GM19193 (cell line): ENCODE measurements around the gene PLD1.

ENCODE experiments used
- POLR2A ChIP-seq: IDR thresholded peaks from 4 replicates; pipeline ENCODE4 v1.6.1; 2011; ENCODE audit not compliant: insufficient read depth, insufficient read length; ENCODE audit errors: extremely low read depth

The PLD1 gene

DNA sequence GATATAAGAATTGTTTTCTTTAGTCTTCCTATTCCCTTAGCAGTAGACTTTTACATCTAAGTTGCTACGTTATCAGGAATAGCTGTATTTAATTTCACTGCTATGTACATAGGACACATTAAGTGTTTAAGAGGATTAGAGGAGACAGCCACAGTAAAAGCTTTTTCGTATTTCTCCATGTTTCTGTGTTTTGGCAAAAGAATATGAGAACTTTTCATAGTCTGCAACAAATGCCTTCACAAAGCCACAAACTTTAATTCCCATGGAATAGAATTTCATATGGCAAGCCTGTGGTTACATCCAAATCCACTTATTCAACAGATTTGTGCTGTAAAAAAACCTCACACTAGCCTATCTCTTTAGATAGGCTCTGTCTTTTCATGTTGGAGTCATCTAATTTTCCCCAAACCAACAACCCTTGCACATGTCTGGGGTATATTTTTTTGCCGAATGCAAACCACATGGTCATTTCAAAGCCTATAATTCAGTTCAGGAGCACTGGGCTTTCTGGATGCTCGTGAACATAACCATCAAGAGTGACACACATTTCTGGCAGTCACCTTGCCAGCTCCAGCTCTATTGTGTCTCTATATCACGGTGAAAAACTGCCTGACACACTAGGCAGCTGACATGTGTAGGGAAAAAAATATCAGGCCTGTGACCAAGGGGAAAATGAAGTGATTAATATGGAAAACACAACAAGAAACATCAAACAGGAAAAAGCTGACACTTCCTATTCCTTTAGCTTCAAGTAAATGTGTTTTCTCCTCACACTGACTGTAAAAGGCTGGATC lies 19.2 kb downstream of the PLD1 start:
- no peak for TF ChIP-seq POLR2A

GRCh38 chr3:171790574-171790897 lies 19.7 kb downstream of the PLD1 start:
- no peak for TF ChIP-seq POLR2A

DNA sequence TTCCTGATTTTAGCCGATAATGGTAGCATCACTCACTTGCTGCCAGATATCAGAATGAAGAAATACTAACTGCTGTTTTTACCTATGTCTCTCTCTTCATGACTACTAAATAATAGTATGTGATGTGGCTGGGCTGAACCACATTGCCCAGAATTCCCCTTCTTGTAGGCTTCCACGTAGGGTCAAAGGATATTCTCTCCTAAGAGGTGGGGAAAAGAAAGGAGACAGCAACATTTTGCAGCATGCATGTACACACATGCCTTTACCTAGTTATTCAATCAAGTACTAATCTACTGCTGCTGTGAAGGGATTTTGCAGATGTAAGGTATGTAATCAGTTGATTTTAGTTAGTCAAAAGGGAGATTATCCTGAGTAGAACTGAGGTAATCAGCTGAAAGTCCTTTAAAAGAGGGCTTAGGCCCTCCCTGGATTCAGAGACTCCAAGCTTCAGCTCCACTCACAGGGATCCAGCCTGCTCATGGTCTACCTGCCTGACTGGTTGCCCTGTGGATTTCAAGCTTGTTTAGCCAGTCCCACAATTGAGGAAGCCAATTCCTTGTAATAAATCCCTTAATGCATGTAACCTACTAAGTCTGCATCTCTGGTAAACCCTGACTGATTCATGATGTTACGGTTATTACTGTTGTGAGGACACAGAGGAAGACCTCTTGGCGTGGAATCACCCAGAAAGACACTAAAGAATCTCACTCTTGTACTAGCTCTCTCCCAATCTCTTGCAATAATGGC lies 20.4 kb downstream of the PLD1 start:
- TF ChIP-seq POLR2A: no peak

GRCh38 chr3:171788546-171789351 lies 21.5 kb downstream of the PLD1 start:
- TF ChIP-seq POLR2A: no peak

DNA sequence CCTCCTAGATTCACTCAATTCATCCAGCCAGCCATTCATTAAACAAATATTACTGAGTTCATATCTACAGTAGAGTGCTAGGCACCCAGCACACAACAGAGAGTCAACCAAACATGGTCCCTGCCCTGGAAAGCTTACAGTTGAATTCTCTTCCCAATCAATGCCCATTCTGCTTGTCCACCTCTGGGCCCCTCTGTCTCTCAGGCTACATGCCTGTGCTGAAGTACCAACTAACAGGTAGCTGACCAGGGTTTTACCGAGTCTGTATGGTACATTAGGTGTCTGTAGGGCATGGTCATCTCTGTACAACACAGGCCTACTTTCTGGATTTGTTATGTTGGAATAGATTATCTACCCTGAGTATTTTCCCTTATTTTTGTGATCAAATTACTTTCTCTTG lies 23.3 kb downstream of the PLD1 start:
- TF ChIP-seq POLR2A: no peak

DNA sequence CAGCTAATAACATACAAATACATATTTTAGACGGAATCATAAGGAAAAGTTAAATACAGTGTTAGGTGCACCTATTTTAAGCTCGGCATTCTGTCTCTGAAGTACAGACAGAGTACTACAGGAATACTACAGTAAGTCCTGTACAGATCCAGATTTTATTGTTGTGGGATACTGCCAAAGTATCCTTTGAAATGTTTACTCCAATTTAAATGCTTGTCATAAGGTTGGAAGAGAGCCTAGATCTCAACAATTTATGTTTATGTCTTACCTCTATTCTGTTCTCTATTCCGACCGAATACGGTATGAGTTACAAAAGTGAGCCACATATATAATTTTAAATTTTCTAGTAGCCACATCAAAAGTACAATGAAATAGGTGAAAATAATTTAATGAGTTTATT lies 25.3 kb downstream of the PLD1 start:
- no peak for TF ChIP-seq POLR2A

GRCh38 chr3:171784387-171784786 lies 25.9 kb downstream of the PLD1 start:
- no peak for TF ChIP-seq POLR2A

- TF ChIP-seq POLR2A: no peak
Observed at GRCh38 chr3:171783626-171784025, 26.7 kb downstream of the PLD1 start.

DNA sequence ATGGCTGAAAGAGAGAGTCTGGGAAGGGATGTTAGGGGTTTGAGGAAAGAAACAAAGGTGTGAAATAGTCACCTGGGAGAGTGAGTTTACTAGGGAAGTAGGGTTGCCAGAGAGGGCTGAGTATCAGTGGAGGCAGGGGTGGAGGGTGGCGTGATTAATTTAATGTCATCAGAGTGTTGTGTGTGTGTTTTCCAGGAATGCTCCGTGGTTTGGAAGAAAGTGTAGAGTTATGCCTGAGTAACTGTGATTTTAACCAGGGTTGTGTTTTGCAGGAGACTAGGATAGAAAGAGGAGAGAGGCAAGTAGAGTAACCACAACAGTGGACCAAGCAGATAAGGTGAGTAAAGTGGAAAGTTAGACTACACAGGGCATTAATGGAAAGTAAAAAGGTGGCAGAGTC lies 27.2 kb downstream of the PLD1 start:
- no peak for TF ChIP-seq POLR2A

DNA sequence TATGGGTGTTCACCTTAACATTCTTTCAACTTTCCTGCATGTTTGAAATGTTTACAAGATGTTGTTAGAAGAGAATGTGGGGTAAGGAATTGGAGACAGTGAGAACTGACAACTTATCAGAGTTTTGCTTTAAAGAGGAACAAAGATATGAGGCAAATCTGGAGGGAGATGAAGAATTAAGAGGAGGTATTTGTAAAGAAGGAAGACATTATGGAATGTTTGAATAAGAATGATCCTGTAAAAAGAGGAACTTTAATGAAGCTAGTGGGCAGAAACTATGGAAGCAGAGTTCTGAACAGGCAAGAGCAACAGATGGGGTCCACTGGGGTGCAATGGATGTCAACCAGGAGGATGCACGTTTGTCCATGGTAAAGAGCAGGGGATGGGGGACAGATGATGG lies 27.7 kb downstream of the PLD1 start:
- no peak for TF ChIP-seq POLR2A

DNA sequence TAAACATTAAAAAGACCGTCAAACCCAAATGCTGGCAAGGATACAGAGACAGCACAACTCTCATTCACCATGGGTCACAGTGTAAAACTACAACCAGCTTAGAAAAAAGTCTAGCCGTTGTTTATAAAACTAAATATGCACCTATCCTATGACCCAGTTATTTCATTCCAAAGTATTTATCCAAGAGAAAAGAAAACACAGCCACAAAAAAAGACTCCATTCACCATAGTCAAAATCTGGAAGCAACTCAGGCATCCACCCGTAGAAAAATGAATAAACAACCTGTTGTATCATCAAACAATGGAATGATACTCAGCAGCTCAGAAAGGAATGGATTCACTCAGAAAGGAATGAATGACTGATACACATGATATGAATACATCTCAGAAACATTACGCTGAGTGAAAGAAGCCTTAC lies 28.6 kb downstream of the PLD1 start:
- no peak for TF ChIP-seq POLR2A

- TF ChIP-seq POLR2A: no peak
Observed at GRCh38 chr3:171778493-171778892, 31.8 kb downstream of the PLD1 start.

DNA sequence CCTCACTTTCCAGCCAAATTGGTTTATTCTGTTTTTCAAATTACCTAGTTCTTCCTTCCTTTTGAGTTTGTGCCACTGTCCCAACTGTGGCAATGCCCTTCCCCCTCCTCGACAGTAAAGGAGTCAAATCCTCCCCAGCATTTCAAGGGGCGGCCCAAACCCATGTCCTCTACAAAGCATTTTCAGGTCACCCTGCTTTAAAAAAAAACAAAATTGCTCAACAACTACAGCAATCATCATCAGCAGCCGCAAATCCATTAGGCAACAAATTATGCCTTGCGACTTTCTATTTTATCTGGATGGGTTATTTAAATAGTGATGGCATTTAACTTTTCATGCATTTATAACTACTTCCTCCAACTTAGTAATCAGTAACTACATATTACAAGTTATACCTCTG lies 32.7 kb downstream of the PLD1 start:
- no peak for TF ChIP-seq POLR2A

- no peak for TF ChIP-seq POLR2A
Observed at GRCh38 chr3:171776839-171777583, 33.3 kb downstream of the PLD1 start.

DNA sequence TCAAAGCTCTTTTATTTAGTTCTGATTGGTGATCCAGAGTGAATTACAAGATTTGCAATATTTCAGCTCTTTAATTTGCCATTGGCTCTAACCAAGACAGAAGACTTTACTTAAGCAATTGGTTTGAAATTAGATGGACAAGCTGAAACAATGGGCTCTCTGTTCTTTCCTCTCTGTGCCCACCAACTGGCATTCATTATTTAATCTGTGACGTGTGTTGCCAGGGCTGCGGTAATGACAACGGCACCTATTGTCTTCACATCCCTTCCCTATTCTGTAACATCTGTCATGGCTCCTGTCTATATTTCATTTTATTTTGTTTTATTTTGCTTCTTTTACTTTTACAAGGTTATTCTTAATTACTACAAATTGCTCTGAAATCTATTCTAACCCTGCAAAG lies 33.9 kb downstream of the PLD1 start:
- no peak for TF ChIP-seq POLR2A
